Measurements from ENCODE around the gene HIVEP1. TPM values are rescaled to one million over a fixed set of nuclear protein-coding genes. Genes with fewer than 3 reads are reported as not detected.

HIVEP1 gene
- total RNA-seq, 1 donor from 2014 or later: 37.4 TPM

GRCh38 chr6:12158686-12159415, 146.7 kb downstream of the HIVEP1 start:
- peaks cover 7% of the 10 kb centered on the region for H3K4me1 Mint-ChIP-seq (ENCODE audit: unreplicated experiment)
- H3K27ac Mint-ChIP-seq: no peak overlapping the region
- H3K9me3 Mint-ChIP-seq: no peaks in the 10 kb centered on the region
- TF ChIP-seq, protein P1, sequence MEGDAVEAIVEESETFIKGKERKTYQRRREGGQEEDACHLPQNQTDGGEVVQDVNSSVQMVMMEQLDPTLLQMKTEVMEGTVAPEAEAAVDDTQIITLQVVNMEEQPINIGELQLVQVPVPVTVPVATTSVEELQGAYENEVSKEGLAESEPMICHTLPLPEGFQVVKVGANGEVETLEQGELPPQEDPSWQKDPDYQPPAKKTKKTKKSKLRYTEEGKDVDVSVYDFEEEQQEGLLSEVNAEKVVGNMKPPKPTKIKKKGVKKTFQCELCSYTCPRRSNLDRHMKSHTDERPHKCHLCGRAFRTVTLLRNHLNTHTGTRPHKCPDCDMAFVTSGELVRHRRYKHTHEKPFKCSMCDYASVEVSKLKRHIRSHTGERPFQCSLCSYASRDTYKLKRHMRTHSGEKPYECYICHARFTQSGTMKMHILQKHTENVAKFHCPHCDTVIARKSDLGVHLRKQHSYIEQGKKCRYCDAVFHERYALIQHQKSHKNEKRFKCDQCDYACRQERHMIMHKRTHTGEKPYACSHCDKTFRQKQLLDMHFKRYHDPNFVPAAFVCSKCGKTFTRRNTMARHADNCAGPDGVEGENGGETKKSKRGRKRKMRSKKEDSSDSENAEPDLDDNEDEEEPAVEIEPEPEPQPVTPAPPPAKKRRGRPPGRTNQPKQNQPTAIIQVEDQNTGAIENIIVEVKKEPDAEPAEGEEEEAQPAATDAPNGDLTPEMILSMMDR (conservative IDR thresholded peaks at IDR 0.05): no peak
- peaks cover 67% of the 10 kb centered on the region for H3K36me3 Mint-ChIP-seq
- H3K27me3 Mint-ChIP-seq: no peaks in the 10 kb centered on the region
- no peak overlapping the region for H3K4me3 Mint-ChIP-seq
- no peak for DNase-seq (ENCODE audit: extremely low spot score, unreplicated experiment)

GRCh38 chr6:12160326-12160725, 148.2 kb downstream of the HIVEP1 start:
- Mint-ChIP-seq H3K4me3 (no peak overlapping the region), H3K9me3 (no peaks in the 10 kb centered on the region), H3K4me1 (ENCODE audit: unreplicated experiment) (peaks cover 7% of the 10 kb centered on the region), H3K27me3 (no peaks in the 10 kb centered on the region), H3K36me3 (peaks cover 65% of the 10 kb centered on the region), H3K27ac (no peak overlapping the region)
- TF ChIP-seq, protein P1 (conservative IDR thresholded peaks at IDR 0.05): no peak
- no peak for DNase-seq (ENCODE audit: extremely low spot score, unreplicated experiment)

DNA sequence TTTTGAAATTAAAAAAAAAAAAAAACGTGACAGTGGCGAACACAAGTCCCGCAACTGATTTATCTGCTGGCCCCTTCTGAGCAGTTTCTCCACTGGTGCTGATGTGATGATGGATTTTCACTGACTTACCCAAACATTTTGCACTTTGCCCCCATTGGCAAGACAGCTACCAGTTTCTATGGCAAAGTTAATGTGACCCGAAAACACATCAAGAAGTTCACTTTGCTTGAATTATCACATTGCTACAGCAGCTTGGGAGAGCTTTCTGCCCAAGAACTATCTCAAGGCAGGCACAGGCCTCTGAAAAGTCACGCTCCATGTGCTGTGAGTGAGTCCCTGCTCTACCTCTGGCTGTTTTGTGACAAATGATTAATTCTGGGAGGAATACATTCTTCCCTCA, 150.1 kb downstream of the HIVEP1 start:
- Mint-ChIP-seq H3K27ac (no peak overlapping the region), H3K4me3 (no peak overlapping the region), H3K4me1 (ENCODE audit: unreplicated experiment) (peaks cover 7% of the 10 kb centered on the region), H3K9me3 (no peaks in the 10 kb centered on the region), H3K27me3 (no peaks in the 10 kb centered on the region), H3K36me3 (peaks cover 56% of the 10 kb centered on the region)
- DNase-seq (ENCODE audit: extremely low spot score, unreplicated experiment): no peak
- TF ChIP-seq, protein P1 (conservative IDR thresholded peaks at IDR 0.05): no peak

- DNase-seq (ENCODE audit: extremely low spot score, unreplicated experiment): no peak
- H3K4me1 Mint-ChIP-seq (ENCODE audit: unreplicated experiment): peaks cover 7% of the 10 kb centered on the region
- no peaks in the 10 kb centered on the region for H3K27me3 Mint-ChIP-seq
- TF ChIP-seq, protein P1 (conservative IDR thresholded peaks at IDR 0.05): no peak
- peaks cover 52% of the 10 kb centered on the region for H3K36me3 Mint-ChIP-seq
- H3K9me3 Mint-ChIP-seq: no peaks in the 10 kb centered on the region
- no peak overlapping the region for H3K27ac Mint-ChIP-seq
- no peak overlapping the region for H3K4me3 Mint-ChIP-seq
Measured at GRCh38 chr6:12163149-12163548, 151.0 kb downstream of the HIVEP1 start.

DNA sequence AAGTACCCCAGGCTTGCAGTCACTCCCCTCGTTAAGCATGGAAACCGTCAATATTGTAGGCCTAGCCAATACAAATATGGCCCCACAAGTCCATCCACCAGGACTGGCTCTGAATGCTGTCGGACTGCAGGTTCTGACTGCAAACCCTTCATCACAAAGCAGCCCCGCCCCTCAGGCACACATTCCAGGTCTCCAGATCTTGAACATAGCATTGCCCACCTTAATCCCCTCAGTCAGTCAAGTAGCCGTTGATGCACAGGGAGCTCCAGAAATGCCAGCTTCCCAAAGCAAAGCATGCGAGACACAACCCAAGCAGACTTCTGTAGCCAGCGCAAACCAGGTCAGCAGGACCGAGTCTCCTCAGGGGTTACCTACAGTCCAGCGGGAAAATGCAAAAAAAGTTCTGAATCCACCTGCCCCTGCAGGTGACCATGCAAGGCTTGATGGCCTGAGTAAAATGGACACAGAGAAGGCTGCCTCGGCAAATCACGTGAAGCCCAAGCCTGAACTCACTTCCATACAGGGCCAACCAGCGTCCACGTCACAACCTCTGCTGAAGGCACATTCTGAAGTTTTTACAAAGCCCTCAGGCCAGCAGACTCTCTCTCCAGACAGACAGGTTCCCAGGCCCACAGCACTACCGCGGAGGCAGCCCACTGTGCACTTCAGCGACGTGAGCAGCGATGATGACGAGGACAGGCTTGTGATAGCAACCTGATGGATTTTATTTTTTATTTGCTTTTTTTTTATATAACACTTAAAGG, 151.8 kb downstream of the HIVEP1 start:
- H3K27me3 Mint-ChIP-seq: no peaks in the 10 kb centered on the region
- no peaks in the 10 kb centered on the region for H3K9me3 Mint-ChIP-seq
- no peak overlapping the region for H3K27ac Mint-ChIP-seq
- peaks cover 46% of the 10 kb centered on the region for H3K36me3 Mint-ChIP-seq
- peaks cover 7% of the 10 kb centered on the region for H3K4me1 Mint-ChIP-seq (ENCODE audit: unreplicated experiment)
- H3K4me3 Mint-ChIP-seq: no peak overlapping the region
- TF ChIP-seq, protein P1 (conservative IDR thresholded peaks at IDR 0.05): no peak
- DNase-seq (ENCODE audit: extremely low spot score, unreplicated experiment): no peak
